GM20000 (cell line): ENCODE data around the gene PPM1J.

ENCODE experiments used
- DNase-seq: peaks from one replicate; pipeline ENCODE4 v3.0.0; 2012; ENCODE audit warnings: low spot score
- TF ChIP-seq, protein P1 (sequence below): IDR thresholded peaks from 2 replicates; pipeline ENCODE4 v1.5.1; 2012; ENCODE audit warnings: mild to moderate bottlenecking, control low read depth; ENCODE audit errors: extremely low read depth, missing control alignments

The PPM1J gene

DNA sequence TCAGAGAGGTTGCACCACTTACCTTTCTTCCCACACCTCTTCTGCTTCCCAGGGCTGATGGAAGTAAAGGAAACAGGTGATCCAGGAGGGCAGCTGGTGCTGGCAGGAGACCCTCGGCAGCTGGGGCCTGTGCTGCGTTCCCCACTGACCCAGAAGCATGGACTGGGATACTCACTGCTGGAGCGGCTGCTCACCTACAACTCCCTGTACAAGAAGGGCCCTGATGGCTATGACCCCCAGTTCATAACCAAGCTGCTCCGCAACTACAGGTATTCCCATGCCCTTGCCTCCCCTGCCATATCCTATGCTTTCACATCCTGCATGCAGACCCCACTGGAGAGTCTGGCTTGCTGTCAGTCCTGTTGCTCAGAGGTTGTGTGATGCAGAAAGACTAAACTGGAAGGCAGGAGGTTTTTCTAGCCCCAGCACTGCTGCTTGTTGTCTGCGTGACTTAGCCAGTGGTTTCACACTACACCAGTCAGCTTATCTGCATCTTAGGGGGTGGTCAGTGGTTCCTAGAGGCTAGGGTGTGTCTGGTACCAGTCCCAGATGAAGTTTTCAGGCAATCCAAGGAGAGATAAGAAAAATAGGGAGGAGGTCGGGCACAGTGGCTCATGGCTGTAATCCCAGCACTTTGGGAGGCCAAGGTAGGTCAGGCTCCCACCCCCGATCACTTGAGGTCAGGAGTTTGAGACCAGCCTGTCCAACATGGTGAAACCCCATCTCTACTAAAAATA lies 18.4 kb downstream of the PPM1J start:
- DNase-seq: no peak
- TF ChIP-seq, protein P1, sequence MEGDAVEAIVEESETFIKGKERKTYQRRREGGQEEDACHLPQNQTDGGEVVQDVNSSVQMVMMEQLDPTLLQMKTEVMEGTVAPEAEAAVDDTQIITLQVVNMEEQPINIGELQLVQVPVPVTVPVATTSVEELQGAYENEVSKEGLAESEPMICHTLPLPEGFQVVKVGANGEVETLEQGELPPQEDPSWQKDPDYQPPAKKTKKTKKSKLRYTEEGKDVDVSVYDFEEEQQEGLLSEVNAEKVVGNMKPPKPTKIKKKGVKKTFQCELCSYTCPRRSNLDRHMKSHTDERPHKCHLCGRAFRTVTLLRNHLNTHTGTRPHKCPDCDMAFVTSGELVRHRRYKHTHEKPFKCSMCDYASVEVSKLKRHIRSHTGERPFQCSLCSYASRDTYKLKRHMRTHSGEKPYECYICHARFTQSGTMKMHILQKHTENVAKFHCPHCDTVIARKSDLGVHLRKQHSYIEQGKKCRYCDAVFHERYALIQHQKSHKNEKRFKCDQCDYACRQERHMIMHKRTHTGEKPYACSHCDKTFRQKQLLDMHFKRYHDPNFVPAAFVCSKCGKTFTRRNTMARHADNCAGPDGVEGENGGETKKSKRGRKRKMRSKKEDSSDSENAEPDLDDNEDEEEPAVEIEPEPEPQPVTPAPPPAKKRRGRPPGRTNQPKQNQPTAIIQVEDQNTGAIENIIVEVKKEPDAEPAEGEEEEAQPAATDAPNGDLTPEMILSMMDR: no peak

DNA sequence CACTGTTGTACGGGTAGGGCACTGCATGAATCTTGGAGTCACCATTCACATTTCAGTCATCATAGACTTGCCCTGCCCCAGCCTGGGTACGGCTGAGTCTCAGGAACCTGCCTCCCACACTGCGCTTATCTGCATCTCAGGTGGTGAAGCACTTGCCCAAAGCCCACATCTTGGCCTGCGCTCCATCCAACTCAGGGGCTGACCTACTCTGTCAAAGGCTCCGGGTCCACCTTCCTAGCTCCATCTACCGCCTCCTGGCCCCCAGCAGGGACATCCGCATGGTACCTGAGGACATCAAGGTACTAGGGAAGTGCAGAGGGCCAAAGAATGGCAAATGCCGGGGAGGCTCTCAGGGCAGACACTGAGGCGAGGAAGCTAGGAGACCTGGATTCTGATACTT lies 19.9 kb downstream of the PPM1J start:
- DNase-seq: no peak
- TF ChIP-seq, protein P1: no peak

DNA sequence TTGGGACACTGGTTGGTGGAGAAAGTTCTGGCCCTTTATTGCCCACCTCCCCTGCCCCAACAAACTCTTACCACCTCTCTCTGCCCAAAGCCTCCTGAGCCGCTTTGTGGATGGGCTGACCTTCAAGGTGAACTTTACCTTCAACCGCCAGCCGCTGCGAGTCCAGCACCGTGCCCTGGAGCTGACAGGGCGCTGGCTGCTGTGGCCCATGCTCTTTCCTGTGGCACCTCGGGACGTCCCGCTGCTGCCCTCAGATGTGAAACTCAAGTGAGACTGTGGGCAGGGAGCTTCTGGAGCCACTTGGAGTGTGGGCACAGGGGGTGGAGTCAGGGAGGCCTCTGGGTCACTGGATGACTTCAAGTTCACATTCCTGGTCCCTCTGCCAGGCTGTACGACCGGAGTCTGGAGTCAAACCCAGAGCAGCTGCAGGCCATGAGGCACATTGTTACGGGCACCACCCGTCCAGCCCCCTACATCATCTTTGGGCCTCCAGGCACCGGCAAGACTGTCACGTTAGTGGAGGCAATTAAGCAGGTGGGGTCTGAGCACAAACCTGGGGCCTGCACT lies 20.7 kb downstream of the PPM1J start:
- TF ChIP-seq, protein P1: no peak
- DNase-seq: no peak

DNA sequence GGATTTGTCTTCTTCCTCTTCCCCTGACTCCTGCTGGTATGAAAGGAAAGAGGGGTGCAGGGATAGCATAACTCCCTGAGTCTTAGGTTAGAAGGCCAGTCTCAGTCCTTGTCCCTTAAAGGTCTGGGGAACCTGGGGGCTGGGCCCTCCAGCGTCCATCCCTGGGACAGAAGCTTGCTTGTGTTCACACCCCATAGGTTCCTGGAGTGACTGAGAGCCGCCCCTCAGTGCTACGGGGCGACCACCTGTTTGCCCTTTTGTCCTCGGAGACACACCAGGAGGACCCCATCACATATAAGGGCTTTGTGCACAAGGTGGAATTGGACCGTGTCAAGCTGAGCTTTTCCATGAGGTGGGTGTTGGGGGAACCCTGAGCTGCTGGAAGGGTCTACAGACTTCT lies 21.3 kb downstream of the PPM1J start:
- TF ChIP-seq, protein P1: no peak
- DNase-seq: no peak

DNA sequence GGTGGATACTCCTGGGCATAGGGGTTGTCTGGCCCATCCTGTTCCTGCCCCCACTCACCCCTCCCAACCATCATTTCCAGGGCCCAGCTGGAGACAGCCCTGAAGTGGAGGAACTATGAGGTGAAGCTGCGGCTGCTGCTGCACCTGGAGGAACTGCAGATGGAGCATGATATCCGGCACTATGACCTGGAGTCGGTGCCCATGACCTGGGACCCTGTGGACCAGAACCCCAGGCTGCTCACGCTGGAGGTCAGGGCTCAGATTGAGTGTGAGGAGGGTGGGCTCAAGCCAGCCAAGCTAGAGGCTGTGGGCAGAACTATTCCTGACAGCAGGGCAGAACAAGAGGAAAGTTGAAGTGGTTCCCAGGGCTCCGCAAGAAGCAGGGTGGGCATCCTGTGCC lies 22.5 kb downstream of the PPM1J start:
- no peak for DNase-seq
- TF ChIP-seq, protein P1: no peak

DNA sequence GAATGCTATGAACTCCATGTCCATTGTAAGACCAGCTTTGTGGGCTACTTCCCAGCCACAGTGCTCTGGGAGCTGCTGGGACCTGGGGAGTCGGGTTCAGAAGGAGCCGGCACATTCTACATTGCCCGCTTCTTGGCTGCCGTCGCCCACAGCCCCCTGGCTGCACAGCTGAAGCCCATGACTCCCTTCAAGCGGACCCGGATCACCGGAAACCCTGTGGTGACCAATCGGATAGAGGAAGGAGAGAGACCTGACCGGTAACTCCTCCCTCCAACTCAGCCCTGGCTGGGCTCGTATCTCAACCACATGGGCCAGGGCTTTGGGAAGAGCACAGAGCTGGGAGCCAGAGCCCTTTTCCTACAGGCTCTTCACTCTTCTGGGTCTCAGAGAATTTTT lies 25.3 kb downstream of the PPM1J start:
- no peak for DNase-seq
- TF ChIP-seq, protein P1: no peak

DNA sequence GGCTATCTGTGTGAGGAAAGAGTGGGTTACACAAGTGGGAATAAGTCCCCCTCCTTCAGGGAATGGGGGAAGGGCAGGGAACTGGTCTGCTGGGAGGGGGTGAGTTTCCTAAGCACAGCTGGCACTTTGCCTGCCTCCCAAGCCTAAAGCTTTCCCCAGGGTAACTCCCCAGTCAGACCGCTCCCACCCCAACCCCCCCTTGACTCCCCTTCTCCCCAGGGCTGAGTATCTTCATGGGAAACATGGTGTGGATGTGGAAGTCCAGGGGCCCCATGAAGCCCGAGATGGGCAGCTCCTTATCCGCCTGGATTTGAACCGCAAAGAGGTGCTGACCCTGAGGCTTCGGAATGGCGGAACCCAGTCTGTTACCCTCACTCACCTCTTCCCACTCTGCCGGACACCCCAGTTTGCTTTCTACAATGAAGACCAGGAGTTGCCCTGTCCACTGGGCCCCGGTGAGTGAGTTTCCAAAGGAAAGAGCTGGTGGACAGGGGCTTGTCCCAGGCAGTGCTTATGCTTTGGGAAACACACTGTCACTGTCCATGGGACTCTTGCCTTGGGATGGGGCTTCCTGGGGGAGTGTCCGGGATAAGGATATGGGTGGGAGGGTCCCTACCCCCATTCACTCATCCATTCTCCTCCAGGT lies 25.8 kb downstream of the PPM1J start:
- TF ChIP-seq, protein P1: no peak
- no peak for DNase-seq
